ENCODE data around the gene OR56B1.
"Not testable (repeated sequence)": the region's sequence is repeated elsewhere in the genome, so short reads cannot be mapped to it uniquely, and the experiment has no call there.

OR56B1 gene, protein sequence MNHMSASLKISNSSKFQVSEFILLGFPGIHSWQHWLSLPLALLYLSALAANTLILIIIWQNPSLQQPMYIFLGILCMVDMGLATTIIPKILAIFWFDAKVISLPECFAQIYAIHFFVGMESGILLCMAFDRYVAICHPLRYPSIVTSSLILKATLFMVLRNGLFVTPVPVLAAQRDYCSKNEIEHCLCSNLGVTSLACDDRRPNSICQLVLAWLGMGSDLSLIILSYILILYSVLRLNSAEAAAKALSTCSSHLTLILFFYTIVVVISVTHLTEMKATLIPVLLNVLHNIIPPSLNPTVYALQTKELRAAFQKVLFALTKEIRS

GRCh38 chr11:5736396-5736795 lies at the start of gene OR56B1:
OR56B1 (plus strand) TSS chr11:5736448; CDS start chr11:5736517, 69 bp downstream.
- DNase-seq, result no peak

DNA sequence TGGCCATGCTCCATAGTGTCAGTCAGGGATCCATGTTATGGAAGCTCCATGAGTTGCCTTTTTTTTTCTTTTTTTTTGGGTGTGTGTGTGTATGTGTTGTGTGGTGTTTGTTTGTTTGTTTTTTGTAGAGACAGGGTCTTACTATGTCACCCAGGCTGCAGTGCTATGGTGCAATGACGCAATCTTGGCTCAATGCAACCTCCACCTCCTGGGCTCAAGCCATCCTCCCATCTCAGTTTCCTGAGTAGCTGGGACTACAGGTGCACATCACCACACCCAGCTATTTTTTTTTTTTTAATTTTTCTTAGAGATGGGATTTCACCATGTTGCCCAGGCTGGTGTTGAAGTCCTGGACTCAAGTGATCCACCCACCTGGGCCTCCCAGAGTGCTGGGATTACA lies 47.8 kb upstream of the OR56B1 start:
- DNase-seq, result no peak

- DNase-seq, result peak; percentile 25 to 30
Measured at GRCh38 chr11:5689551-5689983, 46.7 kb upstream of the OR56B1 start, which contains the start of gene TRIM22. TRIM22 (plus strand) TSS chr11:5689790; CDS start chr11:5696233, 6,443 bp downstream.

GRCh38 chr11:5690216-5690615 lies 46.0 kb upstream of the OR56B1 start:
- DNase-seq, result no peak

GRCh38 chr11:5690736-5691135 lies 45.5 kb upstream of the OR56B1 start:
- no peak for DNase-seq

GRCh38 chr11:5691238-5691963 lies 44.8 kb upstream of the OR56B1 start:
- DNase-seq, result not testable (repeated sequence)

- no peak for DNase-seq
Measured at GRCh38 chr11:5691964-5692361, 44.3 kb upstream of the OR56B1 start.

DNA sequence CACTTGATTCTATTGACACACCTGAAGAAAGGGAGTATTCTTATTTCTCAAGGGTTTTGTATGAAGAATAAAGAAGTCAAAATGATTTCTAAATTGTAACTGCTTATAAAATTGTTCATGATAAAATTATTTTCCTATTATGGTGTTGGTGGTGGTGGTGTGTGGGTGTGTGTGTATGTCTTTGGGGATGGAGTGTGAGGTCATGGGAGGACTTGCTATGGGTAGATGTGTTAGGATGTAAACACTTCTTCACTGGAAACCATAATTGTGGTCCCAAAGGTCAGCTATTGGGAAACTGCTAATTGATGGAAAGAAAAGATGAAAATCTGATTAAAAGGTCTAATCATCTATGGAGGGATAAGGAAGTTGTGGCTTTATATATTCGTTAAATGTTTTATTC lies 41.6 kb upstream of the OR56B1 start:
- DNase-seq, result no peak

GRCh38 chr11:5695580-5695979 lies 40.7 kb upstream of the OR56B1 start:
- no peak for DNase-seq

DNA sequence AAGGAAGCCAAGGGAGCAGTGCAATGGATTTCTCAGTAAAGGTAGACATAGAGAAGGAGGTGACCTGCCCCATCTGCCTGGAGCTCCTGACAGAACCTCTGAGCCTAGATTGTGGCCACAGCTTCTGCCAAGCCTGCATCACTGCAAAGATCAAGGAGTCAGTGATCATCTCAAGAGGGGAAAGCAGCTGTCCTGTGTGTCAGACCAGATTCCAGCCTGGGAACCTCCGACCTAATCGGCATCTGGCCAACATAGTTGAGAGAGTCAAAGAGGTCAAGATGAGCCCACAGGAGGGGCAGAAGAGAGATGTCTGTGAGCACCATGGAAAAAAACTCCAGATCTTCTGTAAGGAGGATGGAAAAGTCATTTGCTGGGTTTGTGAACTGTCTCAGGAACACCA lies 40.0 kb upstream of the OR56B1 start:
- DNase-seq, result no peak

GRCh38 chr11:5698281-5698680 lies 38.0 kb upstream of the OR56B1 start:
- no peak for DNase-seq

DNA sequence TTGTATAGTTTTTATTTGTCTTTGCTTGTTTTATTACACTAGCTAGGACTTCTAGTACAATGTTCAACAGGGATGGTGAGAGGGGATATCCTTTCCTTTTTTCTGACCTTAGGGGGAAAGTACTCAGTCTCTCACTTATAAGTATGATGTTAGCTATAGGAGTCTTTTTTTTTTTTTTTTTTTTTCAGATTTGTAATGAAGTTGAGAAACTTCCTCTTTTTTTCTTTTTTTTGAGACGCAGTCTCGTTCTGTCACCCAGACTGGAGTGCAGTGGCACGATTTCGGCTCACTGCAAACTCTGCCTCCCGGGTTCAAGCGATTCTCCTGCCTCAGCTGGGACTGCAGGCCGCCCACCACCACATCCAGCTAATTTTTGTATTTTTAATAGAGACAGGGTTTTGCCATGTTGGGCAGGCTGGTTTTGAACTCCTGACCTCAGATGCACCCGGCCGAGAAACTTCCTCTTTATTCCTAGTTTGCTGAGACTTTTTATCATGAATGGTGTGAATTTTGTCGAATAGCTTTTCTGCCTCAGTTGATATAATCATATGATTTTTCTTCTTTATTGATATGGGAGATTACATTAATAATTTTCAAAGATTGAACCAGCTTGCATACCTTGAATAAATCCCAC lies 35.7 kb upstream of the OR56B1 start:
- no peak for DNase-seq

DNA sequence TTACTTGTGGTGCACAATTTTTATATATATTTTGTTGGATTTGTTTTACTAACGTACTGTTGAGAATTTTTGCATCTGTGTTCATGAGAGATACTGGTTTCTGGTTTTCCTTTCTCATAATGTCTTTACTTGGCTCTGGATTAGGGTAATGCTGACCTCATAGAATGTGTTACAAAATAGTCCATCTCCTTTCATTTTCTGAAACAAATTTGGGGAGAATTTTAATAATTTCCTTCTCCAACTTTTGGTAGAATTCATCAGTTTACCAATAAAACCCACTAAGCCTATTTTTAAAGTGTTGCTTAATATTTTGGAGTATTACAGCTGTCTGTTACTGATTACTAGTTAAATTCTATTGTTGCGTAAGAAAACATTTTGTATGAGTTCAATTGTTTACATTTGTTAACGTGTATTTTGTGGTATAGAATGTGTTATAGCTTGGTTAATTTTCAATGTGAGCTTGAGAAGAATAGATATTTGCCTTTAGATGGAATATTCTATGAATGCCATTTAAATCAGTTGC lies 35.1 kb upstream of the OR56B1 start:
- no peak for DNase-seq

GRCh38 chr11:5703741-5704536 lies 32.3 kb upstream of the OR56B1 start:
- no peak for DNase-seq

- DNase-seq, result no peak
Measured at GRCh38 chr11:5705688-5706087, 30.6 kb upstream of the OR56B1 start.

GRCh38 chr11:5712507-5712906 lies 23.7 kb upstream of the OR56B1 start:
- DNase-seq, result no peak

DNA sequence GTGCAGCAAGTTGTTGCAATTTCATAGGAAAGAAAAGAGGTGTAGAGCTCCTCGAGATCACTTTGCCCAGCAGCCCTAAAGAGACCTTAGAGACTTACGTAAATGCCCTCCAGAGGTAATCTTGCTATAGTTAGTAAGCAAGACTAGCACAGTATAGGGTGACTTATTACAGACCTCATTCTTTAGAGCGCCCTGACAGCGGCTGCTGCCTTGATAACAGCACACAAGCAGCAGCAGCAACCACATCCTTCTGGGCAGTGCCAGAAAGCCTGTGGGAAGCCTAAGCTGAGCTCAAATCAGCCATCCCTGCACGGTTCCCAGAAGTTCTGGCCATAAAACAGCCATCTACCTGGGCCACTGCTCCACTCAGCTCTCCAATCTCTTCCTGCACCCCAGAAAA lies 22.6 kb upstream of the OR56B1 start:
- DNase-seq, result no peak

DNA sequence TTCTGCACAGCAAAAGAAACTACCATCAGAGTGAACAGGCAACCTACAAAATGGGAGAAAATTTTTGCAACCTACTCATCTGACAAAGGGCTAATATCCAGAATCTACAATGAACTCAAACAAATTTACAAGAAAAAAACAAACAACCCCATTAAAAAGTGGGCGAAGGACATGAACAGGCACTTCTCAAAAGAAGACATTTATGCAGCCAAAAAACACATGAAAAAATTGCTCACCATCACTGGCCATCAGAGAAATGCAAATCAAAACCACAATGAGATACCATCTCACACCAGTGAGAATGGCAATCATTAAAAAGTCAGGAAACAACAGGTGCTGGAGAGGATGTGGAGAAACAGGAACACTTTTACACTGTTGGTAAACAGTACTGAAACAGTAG lies 19.7 kb upstream of the OR56B1 start:
- not testable (repeated sequence) for DNase-seq

DNA sequence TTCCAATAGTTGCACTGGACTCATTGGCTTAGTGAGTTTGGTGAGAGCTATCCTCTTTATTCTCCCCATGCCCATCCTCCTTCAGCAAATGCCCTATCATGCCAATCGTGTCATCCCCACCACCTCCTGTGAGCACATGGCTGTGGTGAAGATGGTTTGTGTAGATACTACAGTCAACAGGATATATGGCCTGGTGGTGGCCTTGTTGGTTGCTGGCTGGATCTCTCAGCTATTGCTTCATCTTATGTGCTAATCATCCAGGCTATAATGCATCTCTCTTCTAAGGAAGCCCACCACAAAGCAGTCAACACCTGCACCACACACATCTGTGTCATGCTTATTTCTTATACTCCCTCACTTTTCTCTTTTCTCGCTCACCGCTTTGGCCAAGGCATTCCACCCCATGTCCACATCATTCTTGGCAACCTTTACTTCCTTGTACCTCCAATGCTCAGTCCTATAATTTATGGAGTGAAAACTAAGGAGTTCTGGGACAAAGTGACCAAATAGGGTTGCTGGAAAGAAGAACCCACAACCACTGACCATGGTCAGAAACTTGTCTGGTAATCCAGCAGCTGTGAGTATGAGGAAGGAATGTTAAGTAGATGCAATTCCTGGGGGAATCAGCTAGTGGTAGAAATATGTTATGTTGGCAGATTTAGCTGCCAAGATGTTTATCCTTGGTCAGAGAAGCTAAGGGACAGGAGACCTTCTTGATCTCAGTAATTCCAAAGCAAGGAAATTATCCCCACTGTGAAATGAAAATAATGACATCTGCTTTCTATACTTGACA lies 16.3 kb upstream of the OR56B1 start:
- no peak for DNase-seq

GRCh38 chr11:5722622-5723021 lies 13.6 kb upstream of the OR56B1 start:
- DNase-seq, result no peak

GRCh38 chr11:5726351-5726750 lies 9.9 kb upstream of the OR56B1 start:
- no peak for DNase-seq

DNA sequence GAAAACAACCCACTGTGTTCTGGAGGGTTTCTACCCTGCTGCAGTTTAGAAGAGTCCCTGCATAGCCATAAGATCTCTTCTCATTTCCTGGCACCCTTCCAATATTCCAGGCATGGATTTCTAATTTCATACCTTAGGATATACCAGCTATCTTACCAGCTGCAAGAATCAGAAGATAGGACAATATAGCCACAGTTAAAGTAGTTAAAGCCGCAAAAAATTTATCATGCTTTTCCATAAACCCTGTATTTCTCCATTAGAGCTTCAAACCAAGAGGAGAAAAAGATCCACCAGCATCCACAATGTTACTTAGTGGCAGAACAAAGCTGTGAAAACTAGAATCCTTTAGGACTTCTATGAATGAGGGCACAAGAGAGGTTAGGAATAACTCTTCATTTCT lies 8.6 kb upstream of the OR56B1 start:
- DNase-seq, result no peak
